ENCODE measurements around the gene MISP3.

DNA sequence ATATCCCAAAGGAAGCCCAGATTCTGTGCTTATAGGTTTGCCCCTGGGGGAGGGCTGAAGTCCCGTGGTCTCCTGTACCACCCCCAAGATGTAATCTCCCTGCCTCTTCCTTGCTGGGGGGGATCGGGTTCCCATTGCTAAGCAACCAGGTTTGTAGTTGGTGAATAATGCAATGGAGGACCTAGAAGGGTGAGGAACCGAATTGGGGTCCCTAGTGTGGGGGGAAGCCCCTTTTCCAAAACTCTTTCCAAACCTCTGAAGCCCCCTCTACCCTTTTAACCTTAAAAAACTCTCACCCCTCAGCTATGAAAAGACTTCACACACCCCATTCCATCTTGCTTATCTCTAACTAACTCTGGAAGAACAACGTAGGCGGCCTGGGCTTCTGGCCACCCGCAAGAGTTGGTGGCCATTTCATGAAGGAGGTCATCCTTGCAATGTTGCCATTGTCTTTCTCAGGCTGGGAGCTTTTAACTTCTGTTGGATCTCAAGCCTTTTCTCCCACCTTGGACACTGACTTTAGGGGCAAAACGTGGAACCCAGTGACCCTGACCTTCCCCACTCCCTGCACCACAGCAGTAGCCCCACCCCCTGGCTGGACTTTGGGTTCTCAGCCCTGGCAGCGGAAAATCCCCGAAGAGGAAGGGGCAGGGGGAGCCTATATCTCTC lies 11.4 kb upstream of the MISP3 start:
- TF ChIP-seq, protein P1, sequence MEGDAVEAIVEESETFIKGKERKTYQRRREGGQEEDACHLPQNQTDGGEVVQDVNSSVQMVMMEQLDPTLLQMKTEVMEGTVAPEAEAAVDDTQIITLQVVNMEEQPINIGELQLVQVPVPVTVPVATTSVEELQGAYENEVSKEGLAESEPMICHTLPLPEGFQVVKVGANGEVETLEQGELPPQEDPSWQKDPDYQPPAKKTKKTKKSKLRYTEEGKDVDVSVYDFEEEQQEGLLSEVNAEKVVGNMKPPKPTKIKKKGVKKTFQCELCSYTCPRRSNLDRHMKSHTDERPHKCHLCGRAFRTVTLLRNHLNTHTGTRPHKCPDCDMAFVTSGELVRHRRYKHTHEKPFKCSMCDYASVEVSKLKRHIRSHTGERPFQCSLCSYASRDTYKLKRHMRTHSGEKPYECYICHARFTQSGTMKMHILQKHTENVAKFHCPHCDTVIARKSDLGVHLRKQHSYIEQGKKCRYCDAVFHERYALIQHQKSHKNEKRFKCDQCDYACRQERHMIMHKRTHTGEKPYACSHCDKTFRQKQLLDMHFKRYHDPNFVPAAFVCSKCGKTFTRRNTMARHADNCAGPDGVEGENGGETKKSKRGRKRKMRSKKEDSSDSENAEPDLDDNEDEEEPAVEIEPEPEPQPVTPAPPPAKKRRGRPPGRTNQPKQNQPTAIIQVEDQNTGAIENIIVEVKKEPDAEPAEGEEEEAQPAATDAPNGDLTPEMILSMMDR (IDR thresholded peaks at IDR 0.05; ENCODE audit: low read depth, low read length, poor library complexity, severe bottlenecking) = no peak
- TF ChIP-seq EZH2phosphoT487 (IDR thresholded peaks at IDR 0.05; ENCODE audit: borderline replicate concordance, low read length) = no peak

Data from DOHH2 (cell line).